ENCODE measurements around the gene EFNA5. TPM values are rescaled to one million over a fixed set of nuclear protein-coding genes. Genes with fewer than 3 reads are reported as not detected.
"Not testable (repeated sequence)": the region's sequence is repeated elsewhere in the genome, so short reads cannot be mapped to it uniquely, and the experiment has no call there.

EFNA5 gene
- total and polyA plus RNA-seq, 2 of the 13 experiments (the other 11 are each of a cell fraction or from before 2014, with no cell fraction given), result not detected

GRCh38 chr5:107455111-107455544, 215.6 kb downstream of the EFNA5 start:
- no peak for ATAC-seq
- no peak overlapping the region for H2AFZ ChIP-seq (ENCODE audit: low read length)
- no peak overlapping the region for H3K4me2 ChIP-seq (ENCODE audit: low read depth, low read length)
- H3K4me3 ChIP-seq (replicated peaks in 1 of 3; ENCODE audit: insufficient read depth in 1 of 3, low read depth in 2 of 3, low read length in 3 of 3), result no peak overlapping the region
- no peaks in the 10 kb centered on the region; a peak in 1 of 5 replicates for H3K27me3 ChIP-seq (ENCODE audit: control insufficient read depth in 1 of 2, insufficient read depth in 2 of 2, low read length in 2 of 2)
- in situ Hi-C loops (cut with HindIII; ENCODE audit: extremely low pct_ligation_motif_present, low pct_unique_long_range_greater_than_20kb) (no loop called here), intact Hi-C loops (cut with micrococcal nuclease; ENCODE audit: unreplicated experiment) (no loop called here)
- no peak for TF ChIP-seq ZNF224 (CRISPR knock-in tag; IDR thresholded peaks at IDR 0.05)
- no peak for TF ChIP-seq ZNF558 (CRISPR knock-in tag; IDR thresholded peaks at IDR 0.05; ENCODE audit: borderline replicate concordance)
- TF ChIP-seq ZNF710 (CRISPR knock-in tag; IDR thresholded peaks at IDR 0.05; ENCODE audit: borderline replicate concordance), result no peak
- TF ChIP-seq U2AF1 (optimal IDR thresholded peaks at IDR 0.05; ENCODE audit: low read depth, low read length), result no peak
- TF ChIP-seq ZNF317 (CRISPR knock-in tag; IDR thresholded peaks at IDR 0.05), result no peak
- TF ChIP-seq HNRNPK (IDR thresholded peaks at IDR 0.05; ENCODE audit: low read depth, low read length, poor library complexity, severe bottlenecking), result no peak
- TF ChIP-seq PHF20 (CRISPR knock-in tag; IDR thresholded peaks at IDR 0.05), result no peak
- no peak for TF ChIP-seq ZFX (CRISPR knock-in tag; IDR thresholded peaks at IDR 0.05; ENCODE audit: low read depth)
- no peak for TF ChIP-seq ZNF205 (CRISPR knock-in tag; IDR thresholded peaks at IDR 0.05)
- no peak for TF ChIP-seq SRSF1 (optimal IDR thresholded peaks at IDR 0.05; ENCODE audit: low read depth, low read length)
- no peak for TF ChIP-seq DMAP1 (CRISPR knock-in tag; IDR thresholded peaks at IDR 0.05)
- 0% methylated on average over 4 of the region's 4 CpGs for WGBS (ENCODE audit: low lambda C conversion rate)
- no peaks in the 10 kb centered on the region for H3K36me3 ChIP-seq (replicated peaks in 1 of 2; ENCODE audit: control insufficient read depth in 1 of 2, insufficient read depth in 2 of 2, low read length in 2 of 2)
- H3K27ac ChIP-seq (ENCODE audit: extremely low read length, insufficient read depth, low read length), result no peak overlapping the region
- no peak for DNase-seq (ENCODE audit: low spot score)
- ChIA-PET POLR2A (no interaction called here), CTCF (ENCODE audit: low intra/inter-chr PET ratio, low total read pairs) (no interaction called here)
- H3K4me1 ChIP-seq (ENCODE audit: insufficient read depth, low read length), result no peaks in the 10 kb centered on the region
- no TSS peak for BruUV-seq (replicated peaks)
- FAIRE-seq, result no peak
- no peaks in the 10 kb centered on the region for H3K9me3 ChIP-seq (ENCODE audit: low read length)
- no peaks in the 10 kb centered on the region for H4K20me1 ChIP-seq (ENCODE audit: insufficient read depth, low read length)
- no peak overlapping the region for H3K9ac ChIP-seq (ENCODE audit: insufficient read depth, low read depth, low read length)
- no peaks in the 10 kb centered on the region for H3K79me2 ChIP-seq (ENCODE audit: insufficient read depth, low read length)

GRCh38 chr5:107451827-107452226, 218.9 kb downstream of the EFNA5 start:
- FAIRE-seq; DNase-seq (ENCODE audit: low spot score); POLR2A ChIA-PET; intact Hi-C loops (cut with micrococcal nuclease; ENCODE audit: unreplicated experiment); H3K27ac ChIP-seq (ENCODE audit: extremely low read length, insufficient read depth, low read length); H2AFZ ChIP-seq (ENCODE audit: low read length); ATAC-seq; CTCF ChIA-PET (ENCODE audit: low intra/inter-chr PET ratio, low total read pairs); H3K4me3 ChIP-seq (replicated peaks in 1 of 3; ENCODE audit: insufficient read depth in 1 of 3, low read depth in 2 of 3, low read length in 3 of 3); H3K27me3 ChIP-seq (ENCODE audit: control insufficient read depth in 1 of 2, insufficient read depth in 2 of 2, low read length in 2 of 2); H3K36me3 ChIP-seq (replicated peaks in 1 of 2; ENCODE audit: control insufficient read depth in 1 of 2, insufficient read depth in 2 of 2, low read length in 2 of 2); H3K4me1 ChIP-seq (ENCODE audit: insufficient read depth, low read length); H3K79me2 ChIP-seq (ENCODE audit: insufficient read depth, low read length); H3K9ac ChIP-seq (ENCODE audit: insufficient read depth, low read depth, low read length); H3K9me3 ChIP-seq (ENCODE audit: low read length); in situ Hi-C loops (cut with HindIII; ENCODE audit: extremely low pct_ligation_motif_present, low pct_unique_long_range_greater_than_20kb); H4K20me1 ChIP-seq (ENCODE audit: insufficient read depth, low read length); H3K4me2 ChIP-seq (ENCODE audit: low read depth, low read length); BruUV-seq (replicated peaks): not testable (repeated sequence)
- WGBS (ENCODE audit: low lambda C conversion rate), result 31% methylated on average over 4 of the region's 4 CpGs

Measured in HepG2 (cell line).